HUES6 (cell line): Measurements from ENCODE around the gene ROPN1B.
"Not testable (repeated sequence)": the region's sequence is repeated elsewhere in the genome, so short reads cannot be mapped to it uniquely, and the experiment has no call there.

Experiments used
- H3K27ac ChIP-seq: 2 replicates; pipeline ENCODE4 v1.7.0; 2013; ENCODE audit warnings: low read depth, mild to moderate bottlenecking, low read length, inconsistent platforms
- H3K27me3 ChIP-seq: 2 replicates; pipeline ENCODE4 v1.6.1; 2013; ENCODE audit warnings: low read length; ENCODE audit not compliant: control insufficient read depth, insufficient read depth
- H3K36me3 ChIP-seq: 2 replicates; pipeline ENCODE4 v1.6.1; 2013; ENCODE audit warnings: low read length; ENCODE audit not compliant: control insufficient read depth, insufficient read depth
- H3K4me1 ChIP-seq: 2 replicates; pipeline ENCODE4 v1.6.1; 2013; ENCODE audit warnings: low read length; ENCODE audit not compliant: control insufficient read depth, insufficient read depth
- H3K4me3 ChIP-seq: 2 replicates; pipeline ENCODE4 v1.5.1; 2013; ENCODE audit warnings: low read depth, low read length
- H3K9ac ChIP-seq: one replicate; pipeline ENCODE4 v1.6.1; 2013; ENCODE audit warnings: mild to moderate bottlenecking, low read length
- H3K9me3 ChIP-seq: 2 replicates; pipeline ENCODE4 v1.6.1; 2013; ENCODE audit warnings: low read depth, low read length; ENCODE audit not compliant: control insufficient read depth, insufficient read depth

The ROPN1B gene

DNA sequence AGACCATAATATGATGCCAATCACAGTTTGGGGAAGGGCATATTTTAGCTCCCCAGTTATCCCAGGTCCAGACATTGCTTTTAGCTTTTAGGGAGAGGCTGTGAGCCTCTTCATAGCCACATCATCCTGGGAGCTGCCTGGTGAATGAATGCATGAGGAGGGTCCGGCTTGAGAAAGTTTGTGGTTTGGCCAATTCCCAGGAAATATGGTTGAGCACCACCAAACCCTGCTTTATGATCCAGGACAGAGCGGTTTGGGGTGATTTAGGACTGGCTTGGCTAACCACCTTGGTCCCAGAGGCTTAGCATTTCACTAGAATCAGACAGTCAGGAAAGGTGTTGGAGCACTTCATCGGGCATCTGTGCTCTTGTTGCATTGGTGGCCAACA is 7.0 kb downstream of the ROPN1B start:
- H3K27me3 ChIP-seq: peaks cover 14% of the 10 kb centered on the region
- not testable (repeated sequence) for H3K9me3 ChIP-seq, H3K4me3 ChIP-seq, H3K4me1 ChIP-seq, H3K36me3 ChIP-seq, H3K9ac ChIP-seq, H3K27ac ChIP-seq

DNA sequence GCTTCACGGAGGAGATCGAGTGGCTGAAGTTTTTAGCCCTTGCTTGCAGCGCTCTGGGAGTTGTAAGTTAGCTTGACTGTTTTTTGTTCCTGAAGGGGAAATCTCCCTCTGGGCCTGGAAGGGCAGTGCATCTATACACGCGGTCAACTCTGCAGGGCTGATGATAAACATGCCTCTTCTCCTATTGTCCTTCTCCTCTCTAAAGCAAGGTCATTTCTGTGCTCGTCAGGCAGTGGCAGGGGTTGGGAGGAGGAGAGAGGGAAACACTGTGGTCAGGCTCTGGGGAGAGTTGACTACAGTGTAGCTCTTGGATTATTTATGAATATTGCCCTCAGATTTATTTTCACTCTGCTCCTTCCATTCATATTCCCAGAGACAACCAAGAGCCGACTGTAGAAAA is 8.1 kb downstream of the ROPN1B start:
- H3K36me3 ChIP-seq, H3K4me1 ChIP-seq, H3K27ac ChIP-seq, H3K9ac ChIP-seq, H3K4me3 ChIP-seq, H3K9me3 ChIP-seq, H3K27me3 ChIP-seq: not testable (repeated sequence)

DNA sequence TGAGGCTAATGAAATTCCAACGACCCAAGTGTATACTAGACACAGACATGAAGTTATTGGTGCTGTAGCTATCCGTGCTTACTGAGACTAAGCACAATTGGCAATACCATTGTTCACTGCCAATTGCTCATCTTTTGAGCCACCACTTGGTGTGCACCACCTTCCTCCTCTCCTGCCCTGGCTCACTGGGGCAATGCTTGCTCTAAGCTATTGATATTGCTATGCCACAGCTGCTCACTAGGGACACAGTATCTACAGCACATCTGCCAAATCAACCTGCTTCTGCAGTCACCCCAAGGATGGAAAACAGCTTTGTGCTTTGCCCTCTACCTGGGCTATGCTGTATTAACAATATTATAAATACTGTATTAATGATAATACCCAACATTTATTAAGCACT is 16.0 kb downstream of the ROPN1B start:
- not testable (repeated sequence) for H3K27me3 ChIP-seq, H3K4me1 ChIP-seq, H3K9me3 ChIP-seq, H3K36me3 ChIP-seq, H3K4me3 ChIP-seq, H3K27ac ChIP-seq, H3K9ac ChIP-seq

DNA sequence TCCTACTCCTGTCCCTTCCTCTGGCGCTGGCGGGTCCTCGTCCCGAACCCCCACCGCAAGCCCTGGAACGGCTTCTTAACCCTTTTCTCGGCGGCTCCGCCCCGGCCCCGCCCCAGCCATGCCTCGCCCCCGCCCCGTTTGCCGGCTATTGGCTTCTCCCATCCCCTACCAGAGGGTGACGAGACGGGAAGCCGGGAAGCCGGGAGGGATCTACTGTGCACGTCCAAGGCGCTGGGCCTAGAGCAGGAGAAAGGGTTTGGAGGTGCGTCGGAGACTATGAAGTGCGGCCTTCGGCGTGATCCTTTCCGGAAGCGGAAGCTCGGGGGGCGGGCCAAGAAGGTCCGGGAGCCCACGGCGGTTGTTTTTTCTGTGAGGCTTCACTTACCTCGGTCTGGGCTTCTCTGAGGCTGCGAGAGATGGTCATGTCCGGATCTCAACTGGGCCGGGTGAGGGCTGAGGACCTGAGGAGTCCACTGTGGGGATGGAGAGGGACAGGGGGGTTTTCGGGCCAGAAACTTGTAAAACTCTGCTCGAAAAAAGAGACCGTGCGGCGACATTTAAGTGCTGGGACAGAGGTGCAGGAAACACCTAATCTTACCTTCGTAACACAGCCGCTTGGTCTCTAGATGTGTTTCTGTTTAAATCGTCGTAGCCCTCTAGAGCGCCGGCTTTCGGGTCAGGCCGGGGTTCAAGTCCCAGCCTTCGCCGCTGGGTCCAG is 21.4 kb downstream of the ROPN1B start:
- peak overlapping the region; percentile 79 for H3K9ac ChIP-seq
- peak overlapping the region; percentile 83 for H3K4me3 ChIP-seq
- H3K27ac ChIP-seq: no peak overlapping the region

DNA sequence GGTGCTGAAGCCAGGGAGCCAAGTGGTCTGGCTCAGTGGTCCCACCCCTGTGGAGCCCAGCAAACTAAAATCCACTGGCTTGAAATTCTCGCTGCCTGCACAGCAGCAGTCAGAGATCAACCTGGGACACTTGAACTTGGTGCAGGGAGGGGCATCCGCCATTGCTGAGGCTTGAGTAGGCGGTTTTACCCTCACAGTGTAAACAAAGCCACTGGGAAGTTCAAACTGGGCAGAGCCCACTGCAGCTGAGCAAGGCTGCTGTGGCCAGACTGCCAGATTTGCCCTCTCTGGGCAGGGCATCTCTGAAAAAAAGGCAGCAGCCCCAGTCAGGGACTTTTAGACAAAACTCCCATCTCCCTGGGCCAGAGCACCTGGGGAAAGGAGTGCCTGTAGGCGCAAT is 27.8 kb downstream of the ROPN1B start:
- not testable (repeated sequence) for H3K9ac ChIP-seq, H3K27me3 ChIP-seq

More for the DNA sequence above, 21.4 kb downstream of the ROPN1B start:
- Histone ChIP-seq H3K9me3 (no peaks in the 10 kb centered on the region), H3K4me1 (no peaks in the 10 kb centered on the region), H3K36me3 (no peaks in the 10 kb centered on the region), H3K27me3 (peaks cover 6% of the 10 kb centered on the region; the same call in 1 of the 2 replicates)

DNA sequence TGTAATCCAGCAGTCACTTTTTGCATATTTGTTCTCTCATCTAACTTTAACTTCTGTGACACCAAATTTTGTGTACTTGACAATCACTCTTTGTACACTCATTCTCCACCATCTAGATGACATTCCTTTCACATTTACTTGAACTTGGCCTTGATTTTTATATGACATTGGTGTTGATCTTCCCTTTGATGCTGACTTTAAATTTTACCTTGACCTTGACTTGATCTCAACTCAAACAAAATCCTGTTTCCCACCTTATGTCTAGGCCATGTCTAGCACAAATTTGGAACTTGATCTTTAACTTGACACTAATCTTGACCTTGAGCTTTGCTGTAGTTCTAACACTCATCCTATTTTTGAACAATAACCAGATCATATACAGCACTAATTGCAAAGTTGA is 33.2 kb downstream of the ROPN1B start:
- Histone ChIP-seq H3K27me3 (no peaks in the 10 kb centered on the region), H3K27ac (no peak overlapping the region), H3K4me1 (no peaks in the 10 kb centered on the region), H3K36me3 (no peaks in the 10 kb centered on the region), H3K9ac (no peak overlapping the region), H3K9me3 (peaks cover 1% of the 10 kb centered on the region; the same call in 1 of the 2 replicates), H3K4me3 (no peak overlapping the region)

More for the DNA sequence above, 27.8 kb downstream of the ROPN1B start:
- not testable (repeated sequence) for H3K4me1 ChIP-seq, H3K27ac ChIP-seq, H3K36me3 ChIP-seq, H3K9me3 ChIP-seq, H3K4me3 ChIP-seq

DNA sequence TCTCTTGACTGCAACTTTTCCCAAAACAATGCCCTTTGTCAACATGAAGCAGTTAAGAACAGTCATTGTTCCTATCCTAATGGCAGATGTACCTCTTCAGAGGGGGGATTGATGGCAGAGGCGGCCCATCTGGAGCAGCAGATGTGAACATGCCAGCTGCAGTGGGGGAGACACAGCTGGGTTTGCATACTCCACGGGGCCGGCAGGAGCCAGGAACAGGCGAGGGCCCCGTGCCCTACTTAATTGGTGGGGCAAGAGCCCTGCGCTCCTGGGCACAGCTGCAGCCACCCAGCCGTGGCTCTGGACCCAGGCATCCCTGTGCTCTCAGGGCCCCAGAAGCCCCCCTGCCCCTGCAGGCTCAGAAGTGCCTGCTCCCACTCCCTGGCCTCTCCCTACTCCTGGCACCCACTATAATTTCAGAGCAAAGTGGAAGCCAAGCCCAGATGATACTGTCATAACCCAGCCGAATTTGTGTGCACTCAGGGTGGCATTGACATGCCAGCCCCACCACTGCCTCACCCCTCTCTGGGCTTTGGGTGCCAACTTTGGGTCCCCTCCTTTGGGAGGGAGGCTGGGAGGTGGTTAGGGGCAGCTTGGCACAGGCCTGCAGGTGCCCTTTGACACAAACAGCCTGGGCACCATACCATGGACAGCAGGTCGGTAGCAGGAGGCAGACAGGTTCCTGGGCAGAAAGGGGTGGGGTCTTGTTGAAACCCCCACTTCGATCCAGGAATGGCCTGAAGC is 34.6 kb downstream of the ROPN1B start:
- Histone ChIP-seq H3K4me3 (no peak overlapping the region), H3K9me3 (no peaks in the 10 kb centered on the region), H3K4me1 (no peaks in the 10 kb centered on the region), H3K36me3 (peaks cover 6% of the 10 kb centered on the region), H3K27ac (no peak overlapping the region), H3K27me3 (no peaks in the 10 kb centered on the region), H3K9ac (no peak overlapping the region)

DNA sequence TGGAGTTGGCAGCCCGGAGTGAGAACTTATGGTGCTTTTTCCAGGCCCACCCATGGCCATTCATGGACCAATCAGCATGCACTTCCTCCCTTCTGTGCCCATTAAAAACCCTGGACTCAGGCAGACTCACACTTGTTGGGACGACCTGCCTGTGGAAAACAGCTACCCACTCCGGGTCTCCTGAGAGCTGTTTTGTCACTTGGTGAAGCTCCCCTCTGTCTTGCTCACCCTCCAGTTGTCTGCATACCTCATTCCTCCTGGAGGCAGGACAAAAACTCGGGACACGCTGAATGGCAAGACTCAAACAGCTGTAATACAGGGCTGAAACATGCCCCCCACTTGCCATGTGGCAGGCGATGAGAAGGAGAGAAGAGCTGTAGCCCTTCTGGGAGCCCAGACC is 35.2 kb downstream of the ROPN1B start:
- Histone ChIP-seq H3K36me3 (peaks cover 6% of the 10 kb centered on the region), H3K9me3 (no peaks in the 10 kb centered on the region), H3K9ac (no peak overlapping the region), H3K27me3 (no peaks in the 10 kb centered on the region), H3K27ac (no peak overlapping the region), H3K4me3 (no peak overlapping the region), H3K4me1 (no peaks in the 10 kb centered on the region)

DNA sequence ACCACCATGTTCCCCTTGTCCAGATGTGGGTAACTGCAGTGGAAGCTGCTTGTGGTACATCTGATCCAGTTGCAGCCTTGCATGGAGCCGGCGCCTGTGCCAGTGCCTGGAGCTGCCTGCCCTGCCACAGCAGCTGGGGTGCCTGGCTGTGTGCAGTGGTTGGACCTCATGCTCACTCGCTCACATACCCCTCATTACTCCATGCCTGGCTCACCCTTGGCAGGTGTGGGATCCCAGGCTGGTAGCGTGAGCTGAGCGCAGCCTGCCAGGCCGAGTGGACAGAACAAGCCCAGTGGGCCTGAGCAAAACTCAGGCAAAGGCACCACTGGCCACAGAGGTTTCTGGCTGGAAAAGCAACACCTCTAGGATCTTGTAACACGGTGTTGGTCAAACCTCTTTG is 35.7 kb downstream of the ROPN1B start:
- Histone ChIP-seq H3K9ac (no peak overlapping the region), H3K4me1 (no peaks in the 10 kb centered on the region), H3K27me3 (no peaks in the 10 kb centered on the region), H3K36me3 (peaks cover 6% of the 10 kb centered on the region), H3K9me3 (no peaks in the 10 kb centered on the region), H3K4me3 (no peak overlapping the region), H3K27ac (no peak overlapping the region)

DNA sequence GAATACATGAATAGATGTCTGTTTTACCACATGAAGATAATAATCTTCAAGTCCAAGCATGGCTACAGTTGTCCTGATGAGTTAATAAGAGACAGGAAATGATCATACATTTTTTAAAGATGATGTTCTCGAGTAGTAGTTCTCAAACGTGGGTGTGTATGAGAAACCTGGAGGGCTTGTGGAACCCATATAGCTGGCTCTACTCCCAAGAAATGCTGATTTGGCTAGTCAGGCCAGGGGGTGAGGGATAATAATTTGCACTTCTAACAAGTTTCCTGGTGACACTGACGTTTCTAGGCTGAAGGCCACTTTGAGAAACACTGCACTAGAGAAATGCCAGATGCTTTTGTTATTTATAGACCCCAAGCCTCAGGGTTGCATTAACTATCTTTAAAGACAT is 37.0 kb downstream of the ROPN1B start:
- no peak overlapping the region for H3K27ac ChIP-seq
- H3K9me3 ChIP-seq: no peaks in the 10 kb centered on the region
- H3K27me3 ChIP-seq: no peaks in the 10 kb centered on the region
- H3K4me3 ChIP-seq: no peak overlapping the region
- H3K4me1 ChIP-seq: no peaks in the 10 kb centered on the region
- H3K36me3 ChIP-seq: peaks cover 6% of the 10 kb centered on the region
- H3K9ac ChIP-seq: no peak overlapping the region

DNA sequence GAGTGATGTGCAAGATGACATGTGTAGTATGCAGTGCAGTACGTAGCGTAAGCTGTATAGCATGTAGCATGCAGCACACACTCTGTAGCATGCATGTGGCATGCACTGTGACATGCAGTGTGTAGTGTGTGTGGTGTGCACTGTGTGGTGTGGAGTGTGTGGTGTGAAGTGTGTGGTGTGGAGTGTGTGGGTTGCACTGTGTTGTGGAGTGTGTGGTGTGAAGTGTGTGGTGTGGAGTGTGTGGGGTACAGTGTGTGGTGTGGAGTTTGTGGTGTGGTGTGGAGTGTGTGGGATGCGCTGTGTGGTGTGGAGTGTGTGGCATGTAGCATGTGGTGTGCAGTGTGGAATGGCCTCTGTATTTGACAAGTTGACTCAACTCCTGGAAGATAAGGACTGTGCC is 39.2 kb downstream of the ROPN1B start:
- H3K27me3 ChIP-seq: no peaks in the 10 kb centered on the region
- H3K4me3 ChIP-seq: no peak overlapping the region
- no peak overlapping the region for H3K27ac ChIP-seq
- H3K9me3 ChIP-seq: no peaks in the 10 kb centered on the region
- no peaks in the 10 kb centered on the region for H3K4me1 ChIP-seq
- H3K9ac ChIP-seq: no peak overlapping the region
- H3K36me3 ChIP-seq: peaks cover 6% of the 10 kb centered on the region
